ENCODE measurements around the gene CRYBB1.

The CRYBB1 gene

GRCh38 chr22:26574001-26574723 lies 43.7 kb downstream of the CRYBB1 start:
- DNase-seq = no peak

- no peak for DNase-seq
Observed at GRCh38 chr22:26573026-26573662, 44.7 kb downstream of the CRYBB1 start.

- no peak for DNase-seq
Observed at GRCh38 chr22:26570864-26571525, 46.8 kb downstream of the CRYBB1 start.

- DNase-seq = no peak
Observed at GRCh38 chr22:26570115-26570514, 47.7 kb downstream of the CRYBB1 start.

- DNase-seq = no peak
Observed at GRCh38 chr22:26568207-26568706, 49.6 kb downstream of the CRYBB1 start.

GRCh38 chr22:26567610-26568009 lies 50.2 kb downstream of the CRYBB1 start:
- no peak for DNase-seq

- DNase-seq = no peak
Observed at GRCh38 chr22:26566994-26567393, 50.8 kb downstream of the CRYBB1 start.

- DNase-seq = no peak
Observed at GRCh38 chr22:26565889-26566288, 51.9 kb downstream of the CRYBB1 start.

GRCh38 chr22:26565181-26565580 lies 52.6 kb downstream of the CRYBB1 start:
- no peak for DNase-seq

- no peak for DNase-seq
Observed at GRCh38 chr22:26564672-26565071, 53.2 kb downstream of the CRYBB1 start.

- DNase-seq = no peak
Observed at GRCh38 chr22:26564181-26564580, 53.6 kb downstream of the CRYBB1 start.

GRCh38 chr22:26563022-26563421 lies 54.8 kb downstream of the CRYBB1 start:
- DNase-seq = no peak

- DNase-seq = no peak
Observed at GRCh38 chr22:26561756-26562417, 55.9 kb downstream of the CRYBB1 start.

- no peak for DNase-seq
Observed at GRCh38 chr22:26559961-26560575, 57.8 kb downstream of the CRYBB1 start.

- no peak for DNase-seq
Observed at GRCh38 chr22:26558248-26558895, 59.5 kb downstream of the CRYBB1 start.

- DNase-seq = no peak
Observed at GRCh38 chr22:26556904-26557303, 60.9 kb downstream of the CRYBB1 start.

GRCh38 chr22:26555478-26555877 lies 62.3 kb downstream of the CRYBB1 start:
- no peak for DNase-seq

GRCh38 chr22:26554956-26555355 lies 62.9 kb downstream of the CRYBB1 start:
- no peak for DNase-seq

- no peak for DNase-seq
Observed at GRCh38 chr22:26553056-26553752, 64.6 kb downstream of the CRYBB1 start.

- DNase-seq = no peak
Observed at GRCh38 chr22:26552466-26552865, 65.4 kb downstream of the CRYBB1 start.

GRCh38 chr22:26551568-26551967 lies 66.3 kb downstream of the CRYBB1 start:
- DNase-seq = no peak
